Transverse colon (tissue), 4 donors: ENCODE results near the gene CAND2. TPM values are rescaled to one million over a fixed set of nuclear protein-coding genes. Genes with fewer than 3 reads are reported as not detected.

Experiments
- DNase-seq: peaks from one replicate; pipeline ENCODE4 v3.0.0-alpha.2; 2019
- H3K27ac ChIP-seq, 4 donors: fragments of 200-600 bp; sonication (generic); 2 replicates each; pipeline ENCODE4 v1.5.1; 2016 to 2018; ENCODE audit warnings: inconsistent platforms in 4 of 4
- H3K27me3 ChIP-seq: fragments of 200-600 bp; sonication (generic); 2 replicates; pipeline ENCODE4 v1.5.1; 2017; ENCODE audit warnings: inconsistent platforms
- H3K36me3 ChIP-seq, 4 donors: fragments of 200-600 bp; sonication (generic); 2 replicates each; pipeline ENCODE4 v1.5.1; 2017 to 2019; ENCODE audit warnings: inconsistent platforms in 4 of 4
- H3K4me1 ChIP-seq, 4 donors: fragments of 200-600 bp; sonication (generic); 2 replicates each; pipeline ENCODE4 v1.5.1; 2017 to 2020; ENCODE audit warnings: inconsistent platforms in 4 of 4
- H3K4me3 ChIP-seq, 4 donors: fragments of 200-600 bp; sonication (generic); 1 replicate in 1 of 4; 2 replicates in 3 of 4; pipeline versions ENCODE4 v1.5.1 to v1.6.1; 2017 to 2019; ENCODE audit warnings: inconsistent platforms in 4 of 4
- H3K9me3 ChIP-seq, 2 donors: fragments of 200-600 bp; sonication (generic); 2 replicates each; pipeline ENCODE4 v1.5.1; 2017 to 2019; ENCODE audit warnings: inconsistent platforms in 2 of 2
- CTCF ChIP-seq, 5 experiments: fragments of 200-600 bp in 3 of 5; fragments of 450-650 bp in 2 of 5; sonication (generic) in 3 of 5; IDR thresholded peaks; 1 replicate in 2 of 5; 2 replicates in 3 of 5; pipeline ENCODE4 v1.5.1; 2016 to 2017; ENCODE audit warnings: antibody characterized with exemption in 5 of 5, inconsistent platforms in 3 of 5, mild to moderate bottlenecking in 2 of 5, moderate library complexity in 1 of 5
- EP300 ChIP-seq: sonication (generic); formaldehyde crosslinking; IDR thresholded peaks from one replicate; pipeline ENCODE4 v1.6.1; 2017; ENCODE audit warnings: antibody characterized with exemption, low read depth
- POLR2A ChIP-seq: fragments of 450-650 bp; IDR thresholded peaks from one replicate; pipeline ENCODE4 v1.6.1; 2016; ENCODE audit warnings: antibody characterized with exemption, mild to moderate bottlenecking, moderate library complexity
- POLR2AphosphoS5 ChIP-seq, 3 donors: sonication (generic); formaldehyde crosslinking; IDR thresholded peaks; one replicate each; pipeline ENCODE4 v1.6.1; 2016; ENCODE audit warnings: antibody characterized with exemption in 3 of 3
- WGBS, 2 donors: methylation state at CpG; one replicate each; pipeline ENCODE4 v1.1.5; 2018; ENCODE audit warnings: low coverage in 1 of 2; 5-methylcytosine and 5-hydroxymethylcytosine counted together
- in situ Hi-C, 4 donors: fragments of 200-750 bp; cut with MboI; loops; one replicate each; pipeline versions ENCODE4 v1.15.0 to v1.15.1; 2017; ENCODE audit warnings: low sequenced_read_pairs in 3 of 4, low pct_ligation_motif_present in 1 of 4, low pct_unique_long_range_greater_than_20kb in 1 of 4
- intact Hi-C: fragments of 100-400 bp; cut with DNase I; formaldehyde crosslinking; loops from one replicate; pipeline ENCODE4 v1.15.1; 2023; ENCODE audit warnings: low total_unique reads
- total RNA-seq, 4 donors: library from RNA; depleted of rRNA; stranded (reverse); fragments of >200 nt; gene quantifications; one replicate each; pipeline ENCODE4 v1.1.0, GENCODE V29; 2016

Gene CAND2
- total RNA-seq, 4 donors from 2014 or later, result 2.7 to 18.3 (median 9.7) TPM

GRCh38 chr3:12799525-12800440 lies 3.3 kb downstream of the CAND2 start:
- WGBS, 2 donors, result 67 to 88% methylated on average over 1 to 7 of the region's 7 CpGs
- TF ChIP-seq CTCF (IDR thresholded peaks at IDR 0.05), result no peak
- no peak for TF ChIP-seq POLR2AphosphoS5 (IDR thresholded peaks at IDR 0.05)
- no peak for TF ChIP-seq EP300
- TF ChIP-seq POLR2A, result no peak
- Histone ChIP-seq H3K27me3 (peaks cover 13% of the 10 kb centered on the region), H3K4me3 (no peak overlapping the region), H3K9me3 (no peaks in the 10 kb centered on the region), H3K27ac (no peak overlapping the region), H3K36me3 (no peaks in the 10 kb centered on the region), H3K4me1 (peaks cover 0 to 12% (median 9%) of the 10 kb centered on the region in 4 donors)
- intact Hi-C loops (no loop called here), in situ Hi-C loops (no loop called here)
- DNase-seq, result no peak

GRCh38 chr3:12803371-12803770 lies 6.9 kb downstream of the CAND2 start:
- Histone ChIP-seq H3K9me3 (no peaks in the 10 kb centered on the region), H3K27ac (no peak overlapping the region), H3K36me3 (no peaks in the 10 kb centered on the region), H3K4me3 (no peak overlapping the region), H3K4me1 (no peaks in the 10 kb centered on the region), H3K27me3 (no peaks in the 10 kb centered on the region)
- intact Hi-C loops (no loop called here), in situ Hi-C loops (no loop called here)
- DNase-seq, result no peak
- 95 to 100% methylated on average over 3 to 12 of the region's 12 CpGs for WGBS, 2 donors
- TF ChIP-seq POLR2AphosphoS5 (IDR thresholded peaks at IDR 0.05), result no peak
- TF ChIP-seq POLR2A, result no peak
- TF ChIP-seq CTCF (IDR thresholded peaks at IDR 0.05), result no peak
- TF ChIP-seq EP300, result no peak

GRCh38 chr3:12807066-12807465 lies 10.6 kb downstream of the CAND2 start:
- in situ Hi-C loops, result no loop called here
- WGBS, 2 donors, result 87 to 93% methylated on average over 3 to 9 of the region's 9 CpGs
- Histone ChIP-seq H3K27me3 (no peaks in the 10 kb centered on the region), H3K9me3 (no peaks in the 10 kb centered on the region), H3K36me3 (no peaks in the 10 kb centered on the region), H3K27ac (no peak overlapping the region), H3K4me3 (no peak overlapping the region), H3K4me1 (peaks cover 0 to 13% (median 5%) of the 10 kb centered on the region in 4 donors)
- TF ChIP-seq EP300 (no peak), POLR2A (no peak), CTCF (IDR thresholded peaks at IDR 0.05) (no peak), POLR2AphosphoS5 (IDR thresholded peaks at IDR 0.05) (no peak)
- DNase-seq, result no peak
- intact Hi-C loops, result no loop called here

- in situ Hi-C loops, result no loop called here
- 83 to 100% methylated on average over 1 to 7 of the region's 7 CpGs for WGBS, 2 donors
- DNase-seq, result no peak
- Histone ChIP-seq H3K36me3 (no peaks in the 10 kb centered on the region), H3K27ac (no peak overlapping the region), H3K4me3 (no peak overlapping the region), H3K4me1 (peaks cover 0 to 13% (median 5%) of the 10 kb centered on the region in 4 donors), H3K27me3 (no peaks in the 10 kb centered on the region), H3K9me3 (no peaks in the 10 kb centered on the region)
- TF ChIP-seq CTCF (IDR thresholded peaks at IDR 0.05) (no peak), POLR2AphosphoS5 (IDR thresholded peaks at IDR 0.05) (no peak), EP300 (no peak), POLR2A (no peak)
- intact Hi-C loops, result no loop called here
Measured at GRCh38 chr3:12807601-12808359, 11.3 kb downstream of the CAND2 start.
